ENCODE results near the gene KIF3B. TPM values are rescaled to one million over a fixed set of nuclear protein-coding genes. Genes with fewer than 3 reads are reported as not detected.

KIF3B gene
- total and polyA plus RNA-seq, 2 donors (not counting 1 experiment from before 2014, with no cell fraction given), result 12.7 to 17.5 TPM

- no peaks in the 10 kb centered on the region for H4K20me1 ChIP-seq (ENCODE audit: control insufficient read depth, insufficient read depth, low read length, poor library complexity, severe bottlenecking)
These were observed 70.8 kb downstream of the KIF3B start for GRCh38 chr20:32348207-32348606.

GRCh38 chr20:32350421-32350820 lies 73.0 kb downstream of the KIF3B start:
- Mint-ChIP-seq H3K27me3 (no peaks in the 10 kb centered on the region), H3K4me1 (peaks cover 27% of the 10 kb centered on the region), H3K27ac (peak overlapping the region; percentile 64), H3K9me3 (ENCODE audit: insufficient read depth) (no peaks in the 10 kb centered on the region), H3K4me3 (no peak overlapping the region)
- no peaks in the 10 kb centered on the region for H3K27me3 ChIP-seq (replicated peaks in 1 of 4; ENCODE audit: control extremely low read depth in 1 of 4, control insufficient read depth in 3 of 4, insufficient read depth in 4 of 4, low read length in 3 of 4)
- no peak overlapping the region for H3K4me3 ChIP-seq (ENCODE audit: control extremely low read depth in 1 of 5, extremely low read depth in 1 of 5, insufficient read depth in 1 of 5, low read depth in 2 of 5, low read length in 4 of 5)
- no peaks in the 10 kb centered on the region for H3K36me3 ChIP-seq (replicated peaks in 1 of 2; ENCODE audit: control extremely low read depth in 1 of 2, control insufficient read depth in 1 of 2, extremely low read depth in 1 of 2, insufficient read depth in 2 of 2, low read length in 1 of 2)
- intact Hi-C loops (cut with micrococcal nuclease), result no loop called here
- no peaks in the 10 kb centered on the region for H3K79me2 ChIP-seq (ENCODE audit: control insufficient read depth, insufficient read depth, low read length)
- no peaks in the 10 kb centered on the region for H3K9me3 ChIP-seq (ENCODE audit: control extremely low read depth in 1 of 3, control insufficient read depth in 2 of 3, insufficient read depth in 1 of 3, low read length in 2 of 3)
- H3K9ac ChIP-seq (ENCODE audit: low read length), result no peak overlapping the region
- H2AFZ ChIP-seq (ENCODE audit: insufficient read depth, low read depth, low read length, poor library complexity, severe bottlenecking), result no peak overlapping the region
- no peak overlapping the region for H3K27ac ChIP-seq (ENCODE audit: low read length in 2 of 2)
- ChIA-PET CTCF (interaction anchor here (1.0 to 1.5 kb wide), 2 partner anchors 14 kb away, joined by 3 to 4 read pairs; no protein-coding TSS in a partner anchor), POLR2A (interaction anchor here (0.7 kb wide), 1 partner anchor 99 kb away, joined by 5 read pairs; no protein-coding TSS in a partner anchor)
- H3K4me1 ChIP-seq (ENCODE audit: control insufficient read depth in 2 of 2, insufficient read depth in 2 of 2, low read length in 2 of 2), result peaks cover 8 to 32% of the 10 kb centered on the region in 2 donors
- H4K20me1 ChIP-seq (ENCODE audit: control insufficient read depth, insufficient read depth, low read length, poor library complexity, severe bottlenecking), result no peaks in the 10 kb centered on the region
- DNase-seq, result no peak
- no peak overlapping the region for H3K4me2 ChIP-seq (replicated peaks; ENCODE audit: low read depth, low read length, poor library complexity, severe bottlenecking)
- TF ChIP-seq EZH2 (IDR thresholded peaks at IDR 0.05; ENCODE audit: borderline replicate concordance, insufficient read depth, low read depth, low read length, poor library complexity, severe bottlenecking) (no peak), CTCF (IDR thresholded peaks at IDR 0.05) (no peak)
- WGBS (ENCODE audit: insufficient coverage), result 67% methylated on average over 3 of the region's 3 CpGs
- no peak for ATAC-seq (ENCODE audit: low read depth)

More at GRCh38 chr20:32348207-32348606, 70.8 kb downstream of the KIF3B start:
- H3K9me3 ChIP-seq (ENCODE audit: control extremely low read depth in 1 of 3, control insufficient read depth in 2 of 3, insufficient read depth in 1 of 3, low read length in 2 of 3), result no peaks in the 10 kb centered on the region
- H3K4me3 ChIP-seq (ENCODE audit: control extremely low read depth in 1 of 5, extremely low read depth in 1 of 5, insufficient read depth in 1 of 5, low read depth in 2 of 5, low read length in 4 of 5), result no peak overlapping the region
- no peak for TF ChIP-seq EZH2 (IDR thresholded peaks at IDR 0.05; ENCODE audit: borderline replicate concordance, insufficient read depth, low read depth, low read length, poor library complexity, severe bottlenecking)
- H3K4me2 ChIP-seq (replicated peaks; ENCODE audit: low read depth, low read length, poor library complexity, severe bottlenecking), result no peak overlapping the region
- H3K36me3 ChIP-seq (replicated peaks in 1 of 2; ENCODE audit: control extremely low read depth in 1 of 2, control insufficient read depth in 1 of 2, extremely low read depth in 1 of 2, insufficient read depth in 2 of 2, low read length in 1 of 2), result no peaks in the 10 kb centered on the region
- intact Hi-C loops (cut with micrococcal nuclease), result no loop called here
- DNase-seq (no peak), ATAC-seq (ENCODE audit: low read depth) (no peak)
- Mint-ChIP-seq H3K27ac (no peak overlapping the region), H3K4me3 (no peak overlapping the region), H3K4me1 (peaks cover 12% of the 10 kb centered on the region), H3K9me3 (ENCODE audit: insufficient read depth) (no peaks in the 10 kb centered on the region), H3K27me3 (no peaks in the 10 kb centered on the region)
- H3K4me1 ChIP-seq (ENCODE audit: control insufficient read depth in 2 of 2, insufficient read depth in 2 of 2, low read length in 2 of 2), result peaks cover 0 to 14% of the 10 kb centered on the region in 2 donors
- H2AFZ ChIP-seq (ENCODE audit: insufficient read depth, low read depth, low read length, poor library complexity, severe bottlenecking), result no peak overlapping the region
- no peak overlapping the region for H3K27ac ChIP-seq (ENCODE audit: low read length in 2 of 2)
- H3K27me3 ChIP-seq (replicated peaks in 1 of 4; ENCODE audit: control extremely low read depth in 1 of 4, control insufficient read depth in 3 of 4, insufficient read depth in 4 of 4, low read length in 3 of 4), result no peaks in the 10 kb centered on the region
- 83% methylated on average over 1 of the region's 3 CpGs for WGBS (ENCODE audit: insufficient coverage)
- CTCF ChIA-PET, result no interaction called here
- POLR2A ChIA-PET, result no interaction called here
- H3K9ac ChIP-seq (ENCODE audit: low read length), result no peak overlapping the region
- H3K79me2 ChIP-seq (ENCODE audit: control insufficient read depth, insufficient read depth, low read length), result no peaks in the 10 kb centered on the region

All from B cell (primary cell).